ENCODE measurements around the gene HVCN1. TPM values are rescaled to one million over a fixed set of nuclear protein-coding genes. Genes with fewer than 3 reads are reported as not detected.

The HVCN1 gene
- total and polyA plus RNA-seq, 2 of the 8 experiments (the other 6 are each of a cell fraction or from before 2014, with no cell fraction given) = 5.8 to 11.2 TPM

- peak; percentile 57 for TF ChIP-seq KDM4A (IDR thresholded peaks at IDR 0.05; ENCODE audit: low read depth, low read length, severe bottlenecking)
- peak; percentile 15 for TF ChIP-seq PHF8 (conservative IDR thresholded peaks at IDR 0.05; ENCODE audit: low read depth, low read length)
- TF ChIP-seq NANOG (IDR thresholded peaks at IDR 0.05; ENCODE audit: insufficient read depth, low read depth, low read length, poor library complexity, severe bottlenecking) = no peak
- TF ChIP-seq KDM1A (IDR thresholded peaks at IDR 0.05; ENCODE audit: borderline replicate concordance, low read length) = peak; percentile 85; the same call in 1 of the 2 replicates
- no peak for TF ChIP-seq CTCF (IDR thresholded peaks at IDR 0.05; ENCODE audit: control extremely low read depth in 1 of 3, insufficient read depth in 1 of 3, low read depth in 1 of 3, low read length in 3 of 3)
Measured at GRCh38 chr12:110688446-110689280, at the start of gene HVCN1 (continued).

All from H1 (cell line).